ENCODE measurements around the gene AHR. TPM values are rescaled to one million over a fixed set of nuclear protein-coding genes. Genes with fewer than 3 reads are reported as not detected.

AHR gene
- total RNA-seq, 1 experiment from 2014 or later: 6.1 TPM

DNA sequence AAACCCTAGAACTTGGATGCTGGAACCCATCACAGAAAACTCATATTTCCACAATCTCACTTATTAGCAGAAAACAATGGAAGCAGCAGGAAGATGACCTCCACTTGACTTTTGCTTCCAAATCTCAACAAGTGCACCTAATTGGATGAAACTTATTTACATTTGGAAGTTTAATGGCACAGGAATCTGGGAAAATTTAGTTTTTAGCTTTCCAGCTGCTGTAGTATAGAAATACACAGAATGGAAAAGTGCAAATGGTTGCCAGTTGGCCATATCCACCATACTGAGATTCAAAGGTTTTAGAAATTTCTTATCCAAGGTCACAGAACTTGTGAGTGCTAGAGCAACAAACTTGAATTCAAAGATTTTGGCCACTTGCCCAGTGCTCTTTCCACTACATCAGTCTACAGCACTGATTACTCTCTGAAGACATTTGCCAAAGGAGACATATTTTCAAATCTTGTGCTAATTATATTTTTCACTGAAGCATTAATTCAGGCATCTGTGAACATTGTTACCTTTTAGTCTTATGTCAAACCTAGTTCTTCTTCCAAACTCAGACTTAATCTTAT, 9.3 kb upstream of the AHR start:
- Histone ChIP-seq H2BK5ac (ENCODE audit: insufficient read length, low read length) (no peak overlapping the region), H3K18ac (ENCODE audit: insufficient read length, low read depth, low read length) (no peak overlapping the region), H3K4ac (ENCODE audit: low read depth, low read length) (no peak overlapping the region), H3K27ac (ENCODE audit: insufficient read length, low read depth, low read length) (no peak overlapping the region), H2BK15ac (ENCODE audit: low read depth, low read length) (no peak overlapping the region), H2AK5ac (ENCODE audit: insufficient read length, low read length) (no peak overlapping the region), H3T11ph (ENCODE audit: low read length) (no peak overlapping the region), H3K4me1 (ENCODE audit: insufficient read depth, low read length) (no peaks in the 10 kb centered on the region), H3K23ac (ENCODE audit: insufficient read length, low read depth, low read length) (no peak overlapping the region), H3K56ac (ENCODE audit: insufficient read length, low read depth, low read length) (no peak overlapping the region), H3K14ac (ENCODE audit: insufficient read depth, low read length) (no peak overlapping the region), H2BK12ac (ENCODE audit: insufficient read length, low read depth, low read length) (no peak overlapping the region), H2BK20ac (ENCODE audit: low read depth, low read length, poor library complexity, severe bottlenecking) (no peak overlapping the region), H3K9me3 (ENCODE audit: control insufficient read depth, low read depth, low read length) (no peaks in the 10 kb centered on the region), H2AFZ (ENCODE audit: low read length) (no peak overlapping the region), H4K20me1 (ENCODE audit: control insufficient read depth, insufficient read depth, insufficient read length) (no peaks in the 10 kb centered on the region), H4K8ac (replicated peaks; ENCODE audit: insufficient read length, low read depth, low read length) (no peak overlapping the region), H3K79me2 (ENCODE audit: insufficient read depth, low read length) (no peaks in the 10 kb centered on the region), H4K91ac (ENCODE audit: insufficient read length, low read depth, low read length) (no peak overlapping the region), H4K5ac (ENCODE audit: insufficient read length, low read depth, low read length) (no peak overlapping the region), H3K9ac (ENCODE audit: extremely low read depth, insufficient read length, low read length) (no peak overlapping the region), H3K23me2 (ENCODE audit: insufficient read length, low read depth, low read length, poor library complexity, severe bottlenecking) (no peaks in the 10 kb centered on the region), H2BK120ac (ENCODE audit: low read depth, low read length, poor library complexity, severe bottlenecking) (no peak overlapping the region), H3K4me2 (ENCODE audit: insufficient read depth, insufficient read length, low read length) (no peak overlapping the region), H3K27me3 (ENCODE audit: insufficient read depth, low read length) (no peaks in the 10 kb centered on the region), H3K79me1 (ENCODE audit: insufficient read depth, low read depth, low read length, poor library complexity, severe bottlenecking) (no peaks in the 10 kb centered on the region)
- Mint-ChIP-seq H3K4me3 (no peak overlapping the region), H3K9me3 (no peaks in the 10 kb centered on the region), H3K4me1 (no peaks in the 10 kb centered on the region), H3K36me3 (ENCODE audit: insufficient read depth in 1 of 3, low read depth in 3 of 3) (no peaks in the 10 kb centered on the region), H3K27ac (no peak overlapping the region), H3K27me3 (ENCODE audit: low read depth) (no peaks in the 10 kb centered on the region; the same call in 1 of the 2 replicates)
- no peak for DNase-seq
- TF ChIP-seq, protein P1, sequence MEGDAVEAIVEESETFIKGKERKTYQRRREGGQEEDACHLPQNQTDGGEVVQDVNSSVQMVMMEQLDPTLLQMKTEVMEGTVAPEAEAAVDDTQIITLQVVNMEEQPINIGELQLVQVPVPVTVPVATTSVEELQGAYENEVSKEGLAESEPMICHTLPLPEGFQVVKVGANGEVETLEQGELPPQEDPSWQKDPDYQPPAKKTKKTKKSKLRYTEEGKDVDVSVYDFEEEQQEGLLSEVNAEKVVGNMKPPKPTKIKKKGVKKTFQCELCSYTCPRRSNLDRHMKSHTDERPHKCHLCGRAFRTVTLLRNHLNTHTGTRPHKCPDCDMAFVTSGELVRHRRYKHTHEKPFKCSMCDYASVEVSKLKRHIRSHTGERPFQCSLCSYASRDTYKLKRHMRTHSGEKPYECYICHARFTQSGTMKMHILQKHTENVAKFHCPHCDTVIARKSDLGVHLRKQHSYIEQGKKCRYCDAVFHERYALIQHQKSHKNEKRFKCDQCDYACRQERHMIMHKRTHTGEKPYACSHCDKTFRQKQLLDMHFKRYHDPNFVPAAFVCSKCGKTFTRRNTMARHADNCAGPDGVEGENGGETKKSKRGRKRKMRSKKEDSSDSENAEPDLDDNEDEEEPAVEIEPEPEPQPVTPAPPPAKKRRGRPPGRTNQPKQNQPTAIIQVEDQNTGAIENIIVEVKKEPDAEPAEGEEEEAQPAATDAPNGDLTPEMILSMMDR (conservative IDR thresholded peaks at IDR 0.05): no peak

Measured in H9 (cell line).